ENCODE data around the gene CENPE. TPM values are rescaled to one million over a fixed set of nuclear protein-coding genes. Genes with fewer than 3 reads are reported as not detected.
"Not testable (repeated sequence)": the region's sequence is repeated elsewhere in the genome, so short reads cannot be mapped to it uniquely, and the experiment has no call there.

Gene CENPE, protein sequence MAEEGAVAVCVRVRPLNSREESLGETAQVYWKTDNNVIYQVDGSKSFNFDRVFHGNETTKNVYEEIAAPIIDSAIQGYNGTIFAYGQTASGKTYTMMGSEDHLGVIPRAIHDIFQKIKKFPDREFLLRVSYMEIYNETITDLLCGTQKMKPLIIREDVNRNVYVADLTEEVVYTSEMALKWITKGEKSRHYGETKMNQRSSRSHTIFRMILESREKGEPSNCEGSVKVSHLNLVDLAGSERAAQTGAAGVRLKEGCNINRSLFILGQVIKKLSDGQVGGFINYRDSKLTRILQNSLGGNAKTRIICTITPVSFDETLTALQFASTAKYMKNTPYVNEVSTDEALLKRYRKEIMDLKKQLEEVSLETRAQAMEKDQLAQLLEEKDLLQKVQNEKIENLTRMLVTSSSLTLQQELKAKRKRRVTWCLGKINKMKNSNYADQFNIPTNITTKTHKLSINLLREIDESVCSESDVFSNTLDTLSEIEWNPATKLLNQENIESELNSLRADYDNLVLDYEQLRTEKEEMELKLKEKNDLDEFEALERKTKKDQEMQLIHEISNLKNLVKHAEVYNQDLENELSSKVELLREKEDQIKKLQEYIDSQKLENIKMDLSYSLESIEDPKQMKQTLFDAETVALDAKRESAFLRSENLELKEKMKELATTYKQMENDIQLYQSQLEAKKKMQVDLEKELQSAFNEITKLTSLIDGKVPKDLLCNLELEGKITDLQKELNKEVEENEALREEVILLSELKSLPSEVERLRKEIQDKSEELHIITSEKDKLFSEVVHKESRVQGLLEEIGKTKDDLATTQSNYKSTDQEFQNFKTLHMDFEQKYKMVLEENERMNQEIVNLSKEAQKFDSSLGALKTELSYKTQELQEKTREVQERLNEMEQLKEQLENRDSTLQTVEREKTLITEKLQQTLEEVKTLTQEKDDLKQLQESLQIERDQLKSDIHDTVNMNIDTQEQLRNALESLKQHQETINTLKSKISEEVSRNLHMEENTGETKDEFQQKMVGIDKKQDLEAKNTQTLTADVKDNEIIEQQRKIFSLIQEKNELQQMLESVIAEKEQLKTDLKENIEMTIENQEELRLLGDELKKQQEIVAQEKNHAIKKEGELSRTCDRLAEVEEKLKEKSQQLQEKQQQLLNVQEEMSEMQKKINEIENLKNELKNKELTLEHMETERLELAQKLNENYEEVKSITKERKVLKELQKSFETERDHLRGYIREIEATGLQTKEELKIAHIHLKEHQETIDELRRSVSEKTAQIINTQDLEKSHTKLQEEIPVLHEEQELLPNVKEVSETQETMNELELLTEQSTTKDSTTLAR (N-terminal part only)
- polyA plus RNA-seq (1.1 to 6.1 TPM (median 3.9 TPM) in 3 replicates), polyA minus RNA-seq (0.13 to 12.8 TPM (median 1.2 TPM) in 3 replicates)
- 2.6 TPM for polyA plus RNA-seq (2011; ENCODE audit: low read depth)
- 0.87 and 1.5 TPM in 2 replicates for polyA plus RNA-seq (2011; cell fraction: cytosol; rRNA removed)
- polyA plus RNA-seq (2011; cell fraction: nucleus; rRNA removed): 2.5 and 3.9 TPM in 2 replicates
- polyA plus RNA-seq (2012; ENCODE audit: low replicate concordance): 0.28 and 6.1 TPM in 2 replicates
- 2.3 TPM for polyA minus RNA-seq (2011; cell fraction: cytosol; rRNA and poly(A)+ RNA removed)
- 3.7 and 12.0 TPM in 2 replicates for polyA minus RNA-seq (2011; cell fraction: nucleus; rRNA and poly(A)+ RNA removed)

DNA sequence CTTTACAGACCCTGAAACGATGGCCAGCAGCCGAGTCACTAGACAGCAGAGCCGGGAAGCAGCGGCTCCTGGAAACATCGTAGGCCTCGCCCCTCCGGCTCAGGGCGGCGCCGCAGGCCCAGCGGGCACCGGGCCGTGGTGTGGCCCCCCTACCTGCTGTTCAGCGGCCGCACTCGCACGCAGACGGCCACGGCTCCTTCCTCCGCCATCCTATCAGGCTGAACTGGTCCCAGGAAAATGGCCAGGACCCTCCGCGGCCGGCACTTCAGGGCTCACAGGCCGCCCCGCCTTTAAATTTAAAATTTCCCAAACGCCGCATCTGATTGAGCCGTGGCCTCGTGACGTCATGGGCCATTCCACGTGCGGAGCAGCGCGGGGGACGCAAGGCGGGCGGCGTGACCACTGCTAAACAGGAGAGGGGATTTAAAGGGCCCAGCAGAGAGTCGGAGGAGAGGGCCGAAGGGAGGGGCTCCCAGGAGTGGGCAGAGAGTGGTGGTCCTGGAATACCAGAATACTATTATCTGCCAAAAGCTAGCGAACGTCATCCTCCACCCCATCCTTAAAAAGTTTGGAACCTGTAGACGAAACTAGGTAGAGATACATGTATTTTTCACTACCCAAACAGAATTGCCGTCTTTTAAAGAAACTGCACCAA, at the start of gene CENPE:
Gene CENPE, minus strand, starts transcription at position 233 of the 655 bp plus-strand sequence. Its CDS starts 24 bp downstream, at position 209.
- Histone ChIP-seq H3K27ac (ENCODE audit: control insufficient read depth, insufficient read depth, low read length) (peak within 1 kb of the TSS; percentile 83), H3K79me2 (ENCODE audit: control insufficient read depth, insufficient read depth, low read length) (peaks cover 19% of the 10 kb centered on the region), H3K9me1 (ENCODE audit: control insufficient read depth, extremely low read depth, insufficient read depth, low read length) (no peaks in the 10 kb centered on the region), H3K4me3 (ENCODE audit: control insufficient read depth in 2 of 3, extremely low read depth in 1 of 3, insufficient read depth in 2 of 3, low read depth in 1 of 3, low read length in 3 of 3) (peak within 1 kb of the TSS; percentile 82 to 88 (median 87)), H2AFZ (ENCODE audit: control insufficient read depth, low read length) (peak within 1 kb of the TSS; percentile 99), H3K27me3 (ENCODE audit: control insufficient read depth, extremely low read depth, insufficient read depth, low read length) (no peaks in the 10 kb centered on the region), H3K36me3 (ENCODE audit: control insufficient read depth in 2 of 2, extremely low read depth in 1 of 2, insufficient read depth in 2 of 2, low read length in 2 of 2) (peaks cover 0 to 8% of the 10 kb centered on the region in 2 experiments), H3K9me3 (ENCODE audit: control insufficient read depth, low read depth, low read length) (no peaks in the 10 kb centered on the region), H3K4me2 (ENCODE audit: control insufficient read depth, extremely low read depth, insufficient read depth, low read depth, low read length) (peak within 1 kb of the TSS; percentile 89), H4K20me1 (ENCODE audit: control insufficient read depth, extremely low read depth, insufficient read depth, low read length) (no peaks in the 10 kb centered on the region), H3K9ac (ENCODE audit: control insufficient read depth, extremely low read depth, insufficient read depth, low read length) (peak within 1 kb of the TSS; percentile 80), H3K4me1 (ENCODE audit: control insufficient read depth, extremely low read depth, insufficient read depth, low read length) (peaks cover 10% of the 10 kb centered on the region)
- DNase-seq (ENCODE audit: low read depth, low spot score) (no peak), FAIRE-seq (peak; percentile 53)
- TF ChIP-seq, protein P1, sequence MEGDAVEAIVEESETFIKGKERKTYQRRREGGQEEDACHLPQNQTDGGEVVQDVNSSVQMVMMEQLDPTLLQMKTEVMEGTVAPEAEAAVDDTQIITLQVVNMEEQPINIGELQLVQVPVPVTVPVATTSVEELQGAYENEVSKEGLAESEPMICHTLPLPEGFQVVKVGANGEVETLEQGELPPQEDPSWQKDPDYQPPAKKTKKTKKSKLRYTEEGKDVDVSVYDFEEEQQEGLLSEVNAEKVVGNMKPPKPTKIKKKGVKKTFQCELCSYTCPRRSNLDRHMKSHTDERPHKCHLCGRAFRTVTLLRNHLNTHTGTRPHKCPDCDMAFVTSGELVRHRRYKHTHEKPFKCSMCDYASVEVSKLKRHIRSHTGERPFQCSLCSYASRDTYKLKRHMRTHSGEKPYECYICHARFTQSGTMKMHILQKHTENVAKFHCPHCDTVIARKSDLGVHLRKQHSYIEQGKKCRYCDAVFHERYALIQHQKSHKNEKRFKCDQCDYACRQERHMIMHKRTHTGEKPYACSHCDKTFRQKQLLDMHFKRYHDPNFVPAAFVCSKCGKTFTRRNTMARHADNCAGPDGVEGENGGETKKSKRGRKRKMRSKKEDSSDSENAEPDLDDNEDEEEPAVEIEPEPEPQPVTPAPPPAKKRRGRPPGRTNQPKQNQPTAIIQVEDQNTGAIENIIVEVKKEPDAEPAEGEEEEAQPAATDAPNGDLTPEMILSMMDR (optimal IDR thresholded peaks at IDR 0.05 in 1 of 3, IDR thresholded peaks at IDR 0.05 in 1 of 3, conservative IDR thresholded peaks at IDR 0.05 in 1 of 3; ENCODE audit: extremely low read depth in 1 of 3, insufficient read depth in 2 of 3, low read length in 3 of 3): no peak
- no peak for TF ChIP-seq EZH2 (IDR thresholded peaks at IDR 0.05; ENCODE audit: low read length)
- dilution Hi-C loops (cut with MboI; ENCODE audit: extremely low pct_ligation_motif_present, low sequenced_read_pairs): no loop called here

- Histone ChIP-seq H4K20me1 (ENCODE audit: control insufficient read depth, extremely low read depth, insufficient read depth, low read length) (no peaks in the 10 kb centered on the region), H3K9ac (ENCODE audit: control insufficient read depth, extremely low read depth, insufficient read depth, low read length) (no peak overlapping the region), H3K4me3 (ENCODE audit: control insufficient read depth in 2 of 3, extremely low read depth in 1 of 3, insufficient read depth in 2 of 3, low read depth in 1 of 3, low read length in 3 of 3) (no peak overlapping the region), H2AFZ (ENCODE audit: control insufficient read depth, low read length) (no peak overlapping the region), H3K36me3 (ENCODE audit: control insufficient read depth in 2 of 2, extremely low read depth in 1 of 2, insufficient read depth in 2 of 2, low read length in 2 of 2) (no peaks in the 10 kb centered on the region), H3K9me1 (ENCODE audit: control insufficient read depth, extremely low read depth, insufficient read depth, low read length) (no peaks in the 10 kb centered on the region), H3K79me2 (ENCODE audit: control insufficient read depth, insufficient read depth, low read length) (no peaks in the 10 kb centered on the region), H3K4me1 (ENCODE audit: control insufficient read depth, extremely low read depth, insufficient read depth, low read length) (no peaks in the 10 kb centered on the region), H3K27ac (ENCODE audit: control insufficient read depth, insufficient read depth, low read length) (no peak overlapping the region), H3K9me3 (ENCODE audit: control insufficient read depth, low read depth, low read length) (no peaks in the 10 kb centered on the region), H3K4me2 (ENCODE audit: control insufficient read depth, extremely low read depth, insufficient read depth, low read depth, low read length) (no peak overlapping the region), H3K27me3 (ENCODE audit: control insufficient read depth, extremely low read depth, insufficient read depth, low read length) (no peaks in the 10 kb centered on the region)
- FAIRE-seq (no peak), DNase-seq (ENCODE audit: low read depth, low spot score) (no peak)
- TF ChIP-seq, protein P1 (optimal IDR thresholded peaks at IDR 0.05 in 1 of 3, IDR thresholded peaks at IDR 0.05 in 1 of 3, conservative IDR thresholded peaks at IDR 0.05 in 1 of 3; ENCODE audit: extremely low read depth in 1 of 3, insufficient read depth in 2 of 3, low read length in 3 of 3): no peak
- dilution Hi-C loops (cut with MboI; ENCODE audit: extremely low pct_ligation_motif_present, low sequenced_read_pairs): no loop called here
These were observed 46.1 kb upstream of the CENPE start for GRCh38 chr4:103244251-103244650.

- DNase-seq (ENCODE audit: low read depth, low spot score); H4K20me1 ChIP-seq (ENCODE audit: control insufficient read depth, extremely low read depth, insufficient read depth, low read length); H3K27ac ChIP-seq (ENCODE audit: control insufficient read depth, insufficient read depth, low read length); FAIRE-seq; H3K4me3 ChIP-seq (ENCODE audit: control insufficient read depth in 2 of 3, extremely low read depth in 1 of 3, insufficient read depth in 2 of 3, low read depth in 1 of 3, low read length in 3 of 3); H3K9me1 ChIP-seq (ENCODE audit: control insufficient read depth, extremely low read depth, insufficient read depth, low read length); H3K4me1 ChIP-seq (ENCODE audit: control insufficient read depth, extremely low read depth, insufficient read depth, low read length); H3K9ac ChIP-seq (ENCODE audit: control insufficient read depth, extremely low read depth, insufficient read depth, low read length); H3K9me3 ChIP-seq (ENCODE audit: control insufficient read depth, low read depth, low read length); H2AFZ ChIP-seq (ENCODE audit: control insufficient read depth, low read length); dilution Hi-C loops (cut with MboI; ENCODE audit: extremely low pct_ligation_motif_present, low sequenced_read_pairs); H3K27me3 ChIP-seq (ENCODE audit: control insufficient read depth, extremely low read depth, insufficient read depth, low read length); H3K36me3 ChIP-seq (ENCODE audit: control insufficient read depth in 2 of 2, extremely low read depth in 1 of 2, insufficient read depth in 2 of 2, low read length in 2 of 2); H3K79me2 ChIP-seq (ENCODE audit: control insufficient read depth, insufficient read depth, low read length); H3K4me2 ChIP-seq (ENCODE audit: control insufficient read depth, extremely low read depth, insufficient read depth, low read depth, low read length): not testable (repeated sequence)
These were observed 32.8 kb upstream of the CENPE start for GRCh38 chr4:103230938-103231337.

All from keratinocyte (primary cell).